DMS53 treated with DMSO at 0.1 percent for 48 hours (cell line): ENCODE data around the gene PAF1.

Experiments used
- DNase-seq: peaks from one replicate; lab custom pipeline; 2025; ENCODE audit not compliant: unreplicated experiment; lab: John Stamatoyannopoulos, UW

The PAF1 gene

GRCh38 chr19:39390751-39391437 lies at the start of gene PAF1, which contains the start of gene MED29:
PAF1 (minus strand) TSS chr19:39391106; CDS start chr19:39390864, 242 bp downstream.
MED29 (plus strand) TSS chr19:39391378; CDS start chr19:39391423, 45 bp downstream.
- peak; percentile 100 for DNase-seq

- DNase-seq, result no peak
Observed at GRCh38 chr19:39438270-39438934, 47.5 kb upstream of the PAF1 start.

GRCh38 chr19:39436350-39436716 lies 45.4 kb upstream of the PAF1 start:
- no peak for DNase-seq

- DNase-seq, result peak; percentile 99
Observed at GRCh38 chr19:39435499-39436349, 44.8 kb upstream of the PAF1 start, which contains the start of gene RPS16. RPS16 (minus strand) TSS chr19:39435949; CDS start chr19:39435895, 54 bp downstream.

- DNase-seq, result no peak
Observed at GRCh38 chr19:39434123-39435076, 43.5 kb upstream of the PAF1 start.

GRCh38 chr19:39433480-39434079 lies 42.7 kb upstream of the PAF1 start:
- DNase-seq, result no peak

- DNase-seq, result no peak
Observed at GRCh38 chr19:39432677-39433025, 41.7 kb upstream of the PAF1 start.

- DNase-seq, result peak; percentile 100
Observed at GRCh38 chr19:39430675-39431593, 40.0 kb upstream of the PAF1 start.

GRCh38 chr19:39428283-39429112 lies 37.6 kb upstream of the PAF1 start:
- DNase-seq, result no peak

- no peak for DNase-seq
Observed at GRCh38 chr19:39427707-39428106, 36.8 kb upstream of the PAF1 start.

- no peak for DNase-seq
Observed at GRCh38 chr19:39426170-39426569, 35.3 kb upstream of the PAF1 start.

GRCh38 chr19:39425744-39426143 lies 34.8 kb upstream of the PAF1 start:
- DNase-seq, result no peak

- no peak for DNase-seq
Observed at GRCh38 chr19:39424934-39425333, 34.0 kb upstream of the PAF1 start.

GRCh38 chr19:39423258-39424086 lies 32.6 kb upstream of the PAF1 start:
- no peak for DNase-seq

GRCh38 chr19:39422020-39422419 lies 31.1 kb upstream of the PAF1 start:
- no peak for DNase-seq

GRCh38 chr19:39420769-39421168 lies 29.9 kb upstream of the PAF1 start:
- DNase-seq, result no peak

- no peak for DNase-seq
Observed at GRCh38 chr19:39419003-39419402, 28.1 kb upstream of the PAF1 start.
